ENCODE data around the gene TNS2. TPM values are rescaled to one million over a fixed set of nuclear protein-coding genes. Genes with fewer than 3 reads are reported as not detected.
"Not testable (repeated sequence)": the region's sequence is repeated elsewhere in the genome, so short reads cannot be mapped to it uniquely, and the experiment has no call there.

Gene TNS2
- total RNA-seq, 1 experiment from 2014 or later = 13.1 TPM

- intact Hi-C loops (cut with micrococcal nuclease) = no loop called here
- Histone ChIP-seq H4K20me1 (ENCODE audit: low read length) (0 out of 2 replicates have a peak, but pooled peaks cover 5% of the 10 kb centered on the region), H3K9me3 (ENCODE audit: low read length) (no peaks in the 10 kb centered on the region), H3K9ac (ENCODE audit: low read length) (no peak overlapping the region), H3K36me3 (ENCODE audit: low read depth, low read length) (peaks cover 72% of the 10 kb centered on the region), H3K4me2 (ENCODE audit: low read length) (no peak overlapping the region), H3F3A (ENCODE audit: low read length, unreplicated experiment) (no peaks in the 10 kb centered on the region), H3K4me3 (ENCODE audit: low read length) (no peak overlapping the region), H3K27ac (ENCODE audit: low read length) (no peak overlapping the region), H3K4me1 (ENCODE audit: insufficient read depth, low read length) (no peaks in the 10 kb centered on the region), H2AFZ (ENCODE audit: low read length) (no peak overlapping the region), H3K79me2 (ENCODE audit: low read length) (peaks cover 17% of the 10 kb centered on the region; the same call in 1 of the 2 replicates), H3K9me2 (replicated peaks; ENCODE audit: low read length) (no peaks in the 10 kb centered on the region), H3K27me3 (ENCODE audit: low read length) (no peaks in the 10 kb centered on the region)
- TF ChIP-seq EZH2phosphoT487 (IDR thresholded peaks at IDR 0.05; ENCODE audit: borderline replicate concordance, low read length) = no peak
- no peak for TF ChIP-seq CTCF (conservative IDR thresholded peaks at IDR 0.05; ENCODE audit: low read depth, low read length)
- no peak for TF ChIP-seq EZH2 (IDR thresholded peaks at IDR 0.05; ENCODE audit: low read length, unreplicated experiment)
- ChIA-PET POLR2A (ENCODE audit: unreplicated experiment) (no interaction called here), CTCF (no interaction called here)
- ATAC-seq (no peak), DNase-seq (no peak)
- BruUV-seq (replicated peaks) = no TSS peak
Measured at GRCh38 chr12:53025250-53025649, 24.6 kb upstream of the TNS2 start.

GRCh38 chr12:53027014-53027413 is 22.9 kb upstream of the TNS2 start:
- H3K4me1 ChIP-seq (ENCODE audit: insufficient read depth, low read length); H3K9ac ChIP-seq (ENCODE audit: low read length); H2AFZ ChIP-seq (ENCODE audit: low read length); ATAC-seq; H3K4me2 ChIP-seq (ENCODE audit: low read length); intact Hi-C loops (cut with micrococcal nuclease); CTCF ChIA-PET; H3K27me3 ChIP-seq (ENCODE audit: low read length); H3K27ac ChIP-seq (ENCODE audit: low read length); H4K20me1 ChIP-seq (ENCODE audit: low read length); H3K4me3 ChIP-seq (ENCODE audit: low read length); H3F3A ChIP-seq (ENCODE audit: low read length, unreplicated experiment); BruUV-seq (replicated peaks); H3K9me3 ChIP-seq (ENCODE audit: low read length); POLR2A ChIA-PET (ENCODE audit: unreplicated experiment); DNase-seq; H3K9me2 ChIP-seq (replicated peaks; ENCODE audit: low read length): not testable (repeated sequence)
- Histone ChIP-seq H3K36me3 (ENCODE audit: low read depth, low read length) (peaks cover 71% of the 10 kb centered on the region), H3K79me2 (ENCODE audit: low read length) (0 out of 2 replicates have a peak, but pooled peaks cover 12% of the 10 kb centered on the region)

GRCh38 chr12:53031616-53032015 is 18.2 kb upstream of the TNS2 start:
- Histone ChIP-seq H3K9me3 (ENCODE audit: low read length) (no peaks in the 10 kb centered on the region), H4K20me1 (ENCODE audit: low read length) (0 out of 2 replicates have a peak, but pooled peaks cover 14% of the 10 kb centered on the region), H3K27ac (ENCODE audit: low read length) (no peak overlapping the region), H3F3A (ENCODE audit: low read length, unreplicated experiment) (no peaks in the 10 kb centered on the region), H3K36me3 (ENCODE audit: low read depth, low read length) (peaks cover 65% of the 10 kb centered on the region), H3K9ac (ENCODE audit: low read length) (no peak overlapping the region), H3K4me2 (ENCODE audit: low read length) (no peak overlapping the region), H3K27me3 (ENCODE audit: low read length) (no peaks in the 10 kb centered on the region), H3K4me3 (ENCODE audit: low read length) (no peak overlapping the region), H3K9me2 (replicated peaks; ENCODE audit: low read length) (no peaks in the 10 kb centered on the region), H2AFZ (ENCODE audit: low read length) (no peak overlapping the region), H3K4me1 (ENCODE audit: insufficient read depth, low read length) (no peaks in the 10 kb centered on the region), H3K79me2 (ENCODE audit: low read length) (0 out of 2 replicates have a peak, but pooled peaks cover 12% of the 10 kb centered on the region)
- peak; percentile 46; the same call in 1 of the 2 replicates for ATAC-seq
- ChIA-PET CTCF (no interaction called here), POLR2A (ENCODE audit: unreplicated experiment) (no interaction called here)
- no peak for DNase-seq
- intact Hi-C loops (cut with micrococcal nuclease) = no loop called here
- peak; percentile 37 for TF ChIP-seq CTCF (conservative IDR thresholded peaks at IDR 0.05; ENCODE audit: low read depth, low read length)
- TF ChIP-seq EZH2phosphoT487 (IDR thresholded peaks at IDR 0.05; ENCODE audit: borderline replicate concordance, low read length) = no peak
- no TSS peak for BruUV-seq (replicated peaks)

- intact Hi-C loops (cut with micrococcal nuclease); H3K27ac ChIP-seq (ENCODE audit: low read length); H3K4me1 ChIP-seq (ENCODE audit: insufficient read depth, low read length); ATAC-seq; H3K9me3 ChIP-seq (ENCODE audit: low read length); CTCF ChIA-PET; H3K4me2 ChIP-seq (ENCODE audit: low read length); BruUV-seq (replicated peaks); H3K79me2 ChIP-seq (ENCODE audit: low read length); H2AFZ ChIP-seq (ENCODE audit: low read length); H3K27me3 ChIP-seq (ENCODE audit: low read length); POLR2A ChIA-PET (ENCODE audit: unreplicated experiment); H3K9ac ChIP-seq (ENCODE audit: low read length); H3K4me3 ChIP-seq (ENCODE audit: low read length); H3K9me2 ChIP-seq (replicated peaks; ENCODE audit: low read length); H3F3A ChIP-seq (ENCODE audit: low read length, unreplicated experiment); DNase-seq: not testable (repeated sequence)
- Histone ChIP-seq H4K20me1 (ENCODE audit: low read length) (0 out of 2 replicates have a peak, but pooled peaks cover 14% of the 10 kb centered on the region), H3K36me3 (ENCODE audit: low read depth, low read length) (peaks cover 64% of the 10 kb centered on the region)
Measured at GRCh38 chr12:53033832-53034231, 16.0 kb upstream of the TNS2 start.

Measured in PC-3 (cell line).